ENCODE measurements around the gene HOMER1.

- TF ChIP-seq CTCF (IDR thresholded peaks at IDR 0.05; ENCODE audit: poor library complexity, severe bottlenecking) (no peak), REST (IDR thresholded peaks at IDR 0.05; ENCODE audit: borderline replicate concordance) (no peak)
These were observed 22.1 kb downstream of the HOMER1 start for GRCh38 chr5:79491690-79492317.

Data from neural cell (in vitro differentiated cells).